ENCODE data around the gene GOLGA8M. TPM values are rescaled to one million over a fixed set of nuclear protein-coding genes. Genes with fewer than 3 reads are reported as not detected.
"Not testable (repeated sequence)": the region's sequence is repeated elsewhere in the genome, so short reads cannot be mapped to it uniquely, and the experiment has no call there.

Gene GOLGA8M
- total and polyA plus RNA-seq, 2 of the 4 experiments (the other 2 are of a cell fraction) = under 0.01 to 0.24 TPM

GRCh38 chr15:28672122-28672521, 40.1 kb downstream of the GOLGA8M start:
- intact Hi-C loops (cut with micrococcal nuclease); H3K56ac ChIP-seq (ENCODE audit: extremely low read depth, insufficient read depth, low read length); H2BK20ac ChIP-seq (ENCODE audit: low read depth, low read length); H3K14ac ChIP-seq (replicated peaks; ENCODE audit: low read depth, low read length); H3K18ac ChIP-seq (ENCODE audit: low read depth, low read length); CTCF ChIA-PET; DNase-seq; H3K4me3 ChIP-seq (ENCODE audit: insufficient read depth, low read depth, low read length); ATAC-seq (ENCODE audit: low read depth); H3K9me3 ChIP-seq (ENCODE audit: control insufficient read depth, insufficient read depth, low read length); H4K8ac ChIP-seq (ENCODE audit: low read depth in 2 of 2, low read length in 2 of 2); H3K9me1 ChIP-seq (ENCODE audit: insufficient read depth, low read length); H3K4me1 ChIP-seq (ENCODE audit: control insufficient read depth, insufficient read depth, low read length); H3K79me1 ChIP-seq (ENCODE audit: low read depth in 1 of 2, low read length in 2 of 2); H3K27ac ChIP-seq (ENCODE audit: insufficient read depth, low read length); dilution Hi-C loops (cut with HindIII; ENCODE audit: low sequenced_read_pairs, unreplicated experiment); H2AFZ ChIP-seq (replicated peaks; ENCODE audit: low read length, poor library complexity); H2BK15ac ChIP-seq (ENCODE audit: low read depth, low read length); H3K4ac ChIP-seq (ENCODE audit: low read depth, low read length); POLR2A ChIA-PET (ENCODE audit: unreplicated experiment); H2BK120ac ChIP-seq (ENCODE audit: low read depth, low read length); H4K20me1 ChIP-seq (ENCODE audit: insufficient read depth, low read length); H4K91ac ChIP-seq (ENCODE audit: insufficient read depth, low read depth, low read length); H3K9ac ChIP-seq (ENCODE audit: low read depth, low read length); H3K36me3 ChIP-seq (ENCODE audit: control insufficient read depth, insufficient read depth, low read length); H3K23ac ChIP-seq (ENCODE audit: low read depth, low read length); H4K5ac ChIP-seq (ENCODE audit: low read depth, low read length); BruUV-seq (replicated peaks); H2BK5ac ChIP-seq (ENCODE audit: low read depth, low read length, poor library complexity, severe bottlenecking); in situ Hi-C loops (cut with MboI; ENCODE audit: low sequenced_read_pairs); H3K27me3 ChIP-seq (ENCODE audit: control insufficient read depth, insufficient read depth, low read length); H3K4me2 ChIP-seq (ENCODE audit: low read depth, low read length); H2AK5ac ChIP-seq (ENCODE audit: low read depth, low read length); H2AK9ac ChIP-seq (replicated peaks; ENCODE audit: low read depth, low read length, poor library complexity): not testable (repeated sequence)
- WGBS, 2 experiments (ENCODE audit: extremely low coverage in 2 of 2, insufficient read length in 1 of 2) = no CpG with 5 or more reads among the region's 3 CpGs

GRCh38 chr15:28666402-28666801, 45.8 kb downstream of the GOLGA8M start:
- H3K9me1 ChIP-seq (ENCODE audit: insufficient read depth, low read length); H2BK15ac ChIP-seq (ENCODE audit: low read depth, low read length); H3K4me1 ChIP-seq (ENCODE audit: control insufficient read depth, insufficient read depth, low read length); H3K9ac ChIP-seq (ENCODE audit: low read depth, low read length); CTCF ChIA-PET; H2AFZ ChIP-seq (replicated peaks; ENCODE audit: low read length, poor library complexity); intact Hi-C loops (cut with micrococcal nuclease); H3K23ac ChIP-seq (ENCODE audit: low read depth, low read length); H3K14ac ChIP-seq (replicated peaks; ENCODE audit: low read depth, low read length); H2BK20ac ChIP-seq (ENCODE audit: low read depth, low read length); DNase-seq; H3K4me3 ChIP-seq (ENCODE audit: insufficient read depth, low read depth, low read length); H2AK5ac ChIP-seq (ENCODE audit: low read depth, low read length); H3K9me3 ChIP-seq (ENCODE audit: control insufficient read depth, insufficient read depth, low read length); H3K56ac ChIP-seq (ENCODE audit: extremely low read depth, insufficient read depth, low read length); H3K4ac ChIP-seq (ENCODE audit: low read depth, low read length); BruUV-seq (replicated peaks); H4K20me1 ChIP-seq (ENCODE audit: insufficient read depth, low read length); H3K27me3 ChIP-seq (ENCODE audit: control insufficient read depth, insufficient read depth, low read length); POLR2A ChIA-PET (ENCODE audit: unreplicated experiment); H2BK120ac ChIP-seq (ENCODE audit: low read depth, low read length); in situ Hi-C loops (cut with MboI; ENCODE audit: low sequenced_read_pairs); H3K79me1 ChIP-seq (ENCODE audit: low read depth in 1 of 2, low read length in 2 of 2); H3K27ac ChIP-seq (ENCODE audit: insufficient read depth, low read length); H4K91ac ChIP-seq (ENCODE audit: insufficient read depth, low read depth, low read length); ATAC-seq (ENCODE audit: low read depth); dilution Hi-C loops (cut with HindIII; ENCODE audit: low sequenced_read_pairs, unreplicated experiment); H2BK5ac ChIP-seq (ENCODE audit: low read depth, low read length, poor library complexity, severe bottlenecking); H3K36me3 ChIP-seq (ENCODE audit: control insufficient read depth, insufficient read depth, low read length); H3K18ac ChIP-seq (ENCODE audit: low read depth, low read length); H2AK9ac ChIP-seq (replicated peaks; ENCODE audit: low read depth, low read length, poor library complexity); H3K4me2 ChIP-seq (ENCODE audit: low read depth, low read length); H4K8ac ChIP-seq (ENCODE audit: low read depth in 2 of 2, low read length in 2 of 2); H4K5ac ChIP-seq (ENCODE audit: low read depth, low read length): not testable (repeated sequence)
- WGBS, 2 experiments (ENCODE audit: extremely low coverage in 2 of 2, insufficient read length in 1 of 2) = no CpG with 5 or more reads among the region's 4 CpGs

Measured in IMR-90 (cell line).